C4-2B (cell line): ENCODE results near the gene TYW1.
"Not testable (repeated sequence)": the region's sequence is repeated elsewhere in the genome, so short reads cannot be mapped to it uniquely, and the experiment has no call there.

Experiments
- H3K27ac ChIP-seq: fragments of 450-650 bp; 2 replicates; pipeline ENCODE4 v1.5.1; 2017
- ZFX ChIP-seq: fragments of 450-650 bp; IDR thresholded peaks from 2 replicates; pipeline ENCODE4 v1.6.1; 2017
- TF ChIP-seq, protein P1 (sequence below): fragments of 450-650 bp; conservative IDR thresholded peaks from 2 replicates; pipeline ENCODE4 v1.5.1; 2017; ENCODE audit warnings: mild to moderate bottlenecking

The TYW1 gene

GRCh38 chr7:67100956-67101361 is 104.3 kb downstream of the TYW1 start:
- H3K27ac ChIP-seq = no peak overlapping the region
- no peak for TF ChIP-seq ZFX
- TF ChIP-seq, protein P1, sequence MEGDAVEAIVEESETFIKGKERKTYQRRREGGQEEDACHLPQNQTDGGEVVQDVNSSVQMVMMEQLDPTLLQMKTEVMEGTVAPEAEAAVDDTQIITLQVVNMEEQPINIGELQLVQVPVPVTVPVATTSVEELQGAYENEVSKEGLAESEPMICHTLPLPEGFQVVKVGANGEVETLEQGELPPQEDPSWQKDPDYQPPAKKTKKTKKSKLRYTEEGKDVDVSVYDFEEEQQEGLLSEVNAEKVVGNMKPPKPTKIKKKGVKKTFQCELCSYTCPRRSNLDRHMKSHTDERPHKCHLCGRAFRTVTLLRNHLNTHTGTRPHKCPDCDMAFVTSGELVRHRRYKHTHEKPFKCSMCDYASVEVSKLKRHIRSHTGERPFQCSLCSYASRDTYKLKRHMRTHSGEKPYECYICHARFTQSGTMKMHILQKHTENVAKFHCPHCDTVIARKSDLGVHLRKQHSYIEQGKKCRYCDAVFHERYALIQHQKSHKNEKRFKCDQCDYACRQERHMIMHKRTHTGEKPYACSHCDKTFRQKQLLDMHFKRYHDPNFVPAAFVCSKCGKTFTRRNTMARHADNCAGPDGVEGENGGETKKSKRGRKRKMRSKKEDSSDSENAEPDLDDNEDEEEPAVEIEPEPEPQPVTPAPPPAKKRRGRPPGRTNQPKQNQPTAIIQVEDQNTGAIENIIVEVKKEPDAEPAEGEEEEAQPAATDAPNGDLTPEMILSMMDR = no peak

GRCh38 chr7:67104937-67105336 is 108.3 kb downstream of the TYW1 start:
- not testable (repeated sequence) for H3K27ac ChIP-seq

DNA sequence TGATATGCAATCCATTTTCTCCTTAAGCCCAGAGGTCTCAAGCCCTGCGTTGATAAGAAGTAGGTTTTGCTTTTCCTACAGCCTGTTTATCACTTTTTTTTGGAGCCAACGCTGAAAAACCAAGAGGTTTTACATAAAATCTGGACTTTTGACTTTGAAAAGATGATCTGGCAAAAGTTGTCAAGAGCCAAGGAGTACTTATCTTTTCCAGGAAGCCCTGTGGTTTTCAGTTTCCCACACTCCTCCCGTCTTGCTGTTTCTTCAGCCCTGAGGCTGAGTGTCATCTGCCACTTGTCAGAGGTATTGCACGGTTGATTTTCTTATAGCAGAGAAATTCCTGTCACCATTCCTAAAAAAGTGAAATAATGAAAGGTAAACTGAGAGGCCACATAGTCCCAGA is 108.7 kb downstream of the TYW1 start:
- H3K27ac ChIP-seq = no peak overlapping the region
- TF ChIP-seq, protein P1 = no peak
- TF ChIP-seq ZFX = no peak

- H3K27ac ChIP-seq = not testable (repeated sequence)
Measured at GRCh38 chr7:67106255-67106654, 109.6 kb downstream of the TYW1 start.

GRCh38 chr7:67111342-67111741 is 114.7 kb downstream of the TYW1 start:
- not testable (repeated sequence) for H3K27ac ChIP-seq

DNA sequence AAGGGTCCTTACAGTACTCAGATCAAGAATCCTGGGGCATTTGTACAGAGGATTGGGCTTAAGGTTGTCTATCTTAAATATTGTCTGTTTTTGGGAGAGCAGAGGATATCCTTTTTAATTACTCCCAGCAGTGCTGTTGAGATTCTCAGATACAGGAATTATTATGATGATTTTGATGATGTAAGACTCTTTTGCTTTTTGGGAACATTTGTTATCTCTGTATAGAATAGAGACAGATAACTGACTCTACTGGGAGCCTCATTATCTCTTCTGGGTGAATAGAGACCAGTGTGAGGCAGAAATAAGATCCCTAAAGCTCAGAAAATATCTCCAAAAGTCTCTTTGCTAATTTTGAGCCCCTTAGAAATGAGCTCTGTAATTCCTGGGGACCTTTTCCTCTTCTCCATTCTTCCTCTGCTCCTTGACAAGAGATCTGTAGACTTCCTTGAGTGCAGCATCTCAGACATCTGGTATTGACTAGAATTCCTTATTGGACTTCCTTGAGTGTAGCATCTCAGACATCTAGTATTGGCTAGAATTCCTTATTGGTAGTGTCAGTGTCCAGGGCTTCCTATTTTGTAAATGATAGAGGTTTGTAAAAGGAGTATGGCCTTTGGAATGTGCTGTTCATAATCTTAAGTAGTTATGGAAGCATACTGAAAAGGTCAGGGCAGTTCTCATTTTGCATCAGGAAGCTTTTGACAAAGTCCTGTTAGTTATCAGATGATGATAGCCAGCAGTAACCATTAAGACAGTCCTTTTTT is 118.0 kb downstream of the TYW1 start:
- H3K27ac ChIP-seq = not testable (repeated sequence)

GRCh38 chr7:67120491-67120890 is 123.9 kb downstream of the TYW1 start:
- H3K27ac ChIP-seq = not testable (repeated sequence)

DNA sequence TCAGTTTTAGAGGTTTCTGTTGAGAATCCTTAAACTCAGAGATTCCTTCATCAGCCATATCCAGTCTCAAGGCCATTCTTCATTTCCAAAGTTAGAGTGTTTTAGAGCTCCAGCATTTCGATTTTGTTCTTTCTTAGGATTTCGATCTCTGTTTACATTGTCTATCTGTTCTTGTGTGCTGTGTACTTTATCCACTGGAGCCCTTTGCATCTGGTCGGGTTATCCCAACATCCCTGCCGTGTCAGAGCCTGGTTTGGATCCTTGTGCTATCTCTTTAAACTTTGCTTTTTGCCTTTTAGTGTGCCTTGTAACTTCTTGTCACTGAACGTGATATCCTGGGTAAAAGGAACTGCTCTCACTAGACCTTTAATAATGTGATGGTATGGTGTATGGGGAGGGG is 131.6 kb downstream of the TYW1 start:
- not testable (repeated sequence) for H3K27ac ChIP-seq

- not testable (repeated sequence) for H3K27ac ChIP-seq
Measured at GRCh38 chr7:67130766-67131165, 134.1 kb downstream of the TYW1 start.

DNA sequence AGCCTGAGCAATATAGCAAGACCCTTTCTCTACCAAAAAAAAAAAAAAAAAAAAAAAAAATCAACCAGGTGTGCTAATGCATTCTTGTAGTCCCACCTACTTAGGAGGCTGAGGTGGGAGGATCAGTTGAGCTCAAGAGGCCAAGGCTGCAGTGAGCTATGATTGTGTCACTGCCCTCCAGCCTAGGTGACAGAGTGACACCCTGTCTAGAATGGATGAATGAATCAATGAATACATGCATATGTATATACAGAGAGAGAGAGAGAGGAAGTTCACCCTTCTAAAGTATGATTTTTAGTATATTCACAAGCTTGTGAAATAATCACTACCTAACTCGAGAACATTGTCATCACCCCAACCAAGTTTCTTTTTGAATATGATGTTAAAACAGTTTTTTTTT is 138.3 kb downstream of the TYW1 start:
- H3K27ac ChIP-seq = not testable (repeated sequence)

DNA sequence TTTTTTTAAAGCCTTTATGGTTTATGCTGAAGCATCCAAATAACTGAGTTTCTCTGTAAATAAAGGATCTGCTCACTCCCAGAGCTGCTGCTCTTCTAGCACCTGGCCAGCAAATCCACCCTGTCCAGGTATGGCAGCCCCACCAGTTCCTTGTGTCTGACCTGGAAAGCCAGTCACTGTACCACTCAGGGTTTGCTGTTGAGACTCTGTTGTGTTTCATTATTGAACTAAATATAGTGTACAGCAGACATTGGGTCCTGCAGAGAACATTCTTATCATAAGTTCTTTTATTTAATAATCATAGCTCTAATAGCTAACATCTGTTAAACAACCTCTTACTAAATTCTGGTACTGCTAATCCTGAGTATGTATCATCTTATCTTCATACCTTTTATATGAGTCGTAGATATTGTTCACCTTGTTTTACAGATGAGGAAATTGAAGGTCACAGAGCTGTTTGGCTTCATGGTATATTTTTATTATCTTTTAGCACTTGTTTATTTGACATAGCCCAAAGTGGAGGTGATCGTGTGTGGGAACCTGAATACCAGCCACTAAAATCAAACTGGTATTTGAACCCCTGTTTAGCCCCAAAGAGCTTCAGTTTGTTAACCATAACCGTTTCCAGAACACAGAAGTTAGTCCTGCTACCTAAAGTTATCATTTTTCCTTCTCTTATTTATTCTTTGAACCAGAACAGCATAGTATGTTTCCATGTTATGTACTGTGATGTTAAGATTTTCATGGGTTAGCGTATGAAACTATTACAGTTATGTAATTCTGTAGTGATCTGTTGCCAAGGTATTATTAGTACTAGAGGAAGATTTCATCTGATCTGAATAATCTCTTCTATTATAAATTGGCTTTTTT is 139.2 kb downstream of the TYW1 start:
- H3K27ac ChIP-seq = not testable (repeated sequence)

GRCh38 chr7:67137489-67137888 is 140.9 kb downstream of the TYW1 start:
- not testable (repeated sequence) for H3K27ac ChIP-seq

- not testable (repeated sequence) for H3K27ac ChIP-seq
Measured at GRCh38 chr7:67139876-67140275, 143.2 kb downstream of the TYW1 start.

- not testable (repeated sequence) for H3K27ac ChIP-seq
Measured at GRCh38 chr7:67141001-67141400, 144.4 kb downstream of the TYW1 start.

DNA sequence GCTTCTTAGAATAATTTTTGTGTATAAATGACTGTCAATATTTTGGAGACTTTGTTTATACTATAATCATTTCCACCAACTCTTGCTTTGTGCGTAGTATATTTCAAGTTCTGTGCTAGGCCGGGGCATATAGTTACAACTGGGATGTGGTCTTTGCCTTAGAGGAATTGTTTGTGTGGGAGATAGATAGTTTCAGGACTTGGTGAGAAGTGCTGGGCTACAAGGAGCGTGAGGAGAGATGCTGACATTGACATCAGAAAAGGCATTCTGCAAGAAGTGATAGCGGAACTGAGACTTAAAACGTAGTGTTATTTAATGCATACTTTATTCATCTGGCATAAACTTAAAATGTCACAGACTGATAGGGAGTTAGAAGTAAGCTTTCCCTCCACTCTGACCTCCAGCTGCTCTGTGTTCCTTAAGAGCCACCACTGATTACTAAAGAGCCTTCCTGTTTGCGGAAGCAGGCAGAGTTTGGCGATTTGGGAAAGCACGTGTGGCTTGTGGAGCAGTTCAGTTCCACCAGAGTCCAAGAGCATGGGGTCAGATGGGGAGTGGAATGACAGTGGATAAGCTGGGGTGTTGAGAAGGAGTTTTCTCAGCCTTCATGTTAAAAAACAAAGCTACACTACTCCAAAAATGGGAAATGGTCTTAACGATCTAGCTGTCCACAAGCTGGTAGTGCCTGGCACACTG is 146.6 kb downstream of the TYW1 start:
- not testable (repeated sequence) for H3K27ac ChIP-seq

DNA sequence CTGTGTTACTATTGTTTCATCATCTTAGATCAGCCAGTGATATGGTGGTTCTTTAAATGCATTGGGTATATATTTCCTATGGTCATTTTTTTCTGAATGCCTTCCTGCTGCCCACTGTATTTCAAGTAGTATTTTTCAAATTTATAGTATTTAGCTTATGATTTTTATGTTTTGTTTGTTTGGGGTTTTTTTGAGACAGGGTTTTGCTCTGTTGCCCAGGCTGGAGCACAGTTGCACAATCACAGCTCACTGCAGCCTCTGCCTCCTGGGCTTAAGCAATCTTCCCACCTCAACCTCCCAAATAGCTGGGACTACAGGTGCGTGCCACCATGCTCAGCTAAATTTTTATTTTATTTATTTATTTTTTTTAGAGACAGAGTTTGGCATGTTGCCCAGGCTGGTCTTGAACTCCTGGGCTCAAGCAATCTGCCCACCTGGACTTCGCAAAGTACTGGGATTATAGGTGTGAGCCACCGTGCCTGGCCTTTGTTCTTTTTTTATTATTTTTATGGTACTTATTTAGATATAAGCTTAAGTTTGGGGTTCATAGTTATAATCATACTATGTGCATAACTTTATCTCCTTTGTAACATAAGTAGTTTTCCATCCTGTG is 149.1 kb downstream of the TYW1 start:
- peak overlapping the region; percentile 35; the same call in 1 of the 2 replicates for H3K27ac ChIP-seq

GRCh38 chr7:67149131-67149530 is 152.5 kb downstream of the TYW1 start:
- H3K27ac ChIP-seq = not testable (repeated sequence)

- not testable (repeated sequence) for H3K27ac ChIP-seq
Measured at GRCh38 chr7:67154374-67154773, 157.7 kb downstream of the TYW1 start.

- not testable (repeated sequence) for H3K27ac ChIP-seq
Measured at GRCh38 chr7:67156064-67156463, 159.4 kb downstream of the TYW1 start.
